Cardiac muscle cell (in vitro differentiated cells and primary cell): ENCODE data around the gene AZI2. TPM values are rescaled to one million over a fixed set of nuclear protein-coding genes. Genes with fewer than 3 reads are reported as not detected.

Experiments
- DNase-seq, 2 donors: peaks; one replicate each; pipeline versions ENCODE4 v3.0.0 to v3.0.0-alpha.2; 2010 to 2017; ENCODE audit warnings: low read depth in 1 of 2, low spot score in 1 of 2
- H3K27ac ChIP-seq: fragments of 200-600 bp; sonication (generic); 2 replicates; pipeline ENCODE4 v1.5.1; 2016
- H3K27me3 ChIP-seq: fragments of 200-600 bp; sonication (generic); 2 replicates; pipeline ENCODE4 v1.6.0; 2016; ENCODE audit warnings: control low read depth
- H3K36me3 ChIP-seq: fragments of 200-600 bp; sonication (generic); 2 replicates; pipeline ENCODE4 v1.5.1; 2016; ENCODE audit warnings: control low read depth
- H3K4me1 ChIP-seq: fragments of 200-600 bp; sonication (generic); 2 replicates; pipeline ENCODE4 v1.8.1; 2017; ENCODE audit warnings: low read depth, mild to moderate bottlenecking, mixed run types
- H3K4me3 ChIP-seq: fragments of 200-600 bp; sonication (generic); 2 replicates; pipeline ENCODE4 v1.5.1; 2016; ENCODE audit warnings: mild to moderate bottlenecking
- H3K9me3 ChIP-seq: fragments of 200-600 bp; sonication (generic); 2 replicates; pipeline ENCODE4 v1.5.1; 2017; ENCODE audit warnings: low read depth, mild to moderate bottlenecking, control low read depth
- polyA plus RNA-seq: library from polyadenylated mRNA; unstranded; fragments of >200 nt; fragmentation: Nextera tagmentation; extraction: Ambion mirVana; gene quantifications from 2 replicates; pipeline ENCODE4 v1.2.1, GENCODE V29; 2016
- total RNA-seq: library from RNA; depleted of rRNA; stranded (reverse); fragments of >200 nt; gene quantifications from 2 replicates; pipeline ENCODE4 v1.2.3, GENCODE V29; 2016
- TF ChIP-seq, protein P1 (sequence below): IDR thresholded peaks from 2 replicates; pipeline ENCODE4 v1.5.1; 2012; ENCODE audit warnings: low read depth, mild to moderate bottlenecking, low read length

Gene AZI2
- total and polyA plus RNA-seq, 2 experiments from 2014 or later, result 49.3 to 72.8 TPM

DNA sequence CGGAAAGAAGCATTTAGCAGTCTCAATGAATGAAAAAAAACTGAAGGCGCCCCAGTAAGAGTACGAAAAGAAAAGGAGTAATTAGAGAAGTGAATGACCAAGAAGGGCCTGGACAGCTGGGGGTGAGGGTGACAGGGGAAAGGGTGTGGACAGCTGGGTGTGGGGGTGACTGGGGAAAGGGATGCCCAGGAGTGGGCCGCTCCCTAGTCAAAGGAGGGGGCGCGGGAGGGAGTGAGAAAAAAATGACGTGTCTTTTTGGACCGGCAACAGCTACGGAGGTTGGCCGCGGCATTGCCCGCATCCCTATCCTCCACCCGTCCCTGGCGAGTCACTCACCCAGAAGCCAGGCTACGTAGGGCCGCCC is 377 bp downstream of the AZI2 start:
- H3K4me3 ChIP-seq, result peak overlapping the region; percentile 47
- H3K27ac ChIP-seq, result peak overlapping the region; percentile 98
- no peaks in the 10 kb centered on the region for H3K27me3 ChIP-seq
- no peaks in the 10 kb centered on the region for H3K36me3 ChIP-seq
- no peaks in the 10 kb centered on the region for H3K9me3 ChIP-seq
- DNase-seq, result no peak
- TF ChIP-seq, protein P1, sequence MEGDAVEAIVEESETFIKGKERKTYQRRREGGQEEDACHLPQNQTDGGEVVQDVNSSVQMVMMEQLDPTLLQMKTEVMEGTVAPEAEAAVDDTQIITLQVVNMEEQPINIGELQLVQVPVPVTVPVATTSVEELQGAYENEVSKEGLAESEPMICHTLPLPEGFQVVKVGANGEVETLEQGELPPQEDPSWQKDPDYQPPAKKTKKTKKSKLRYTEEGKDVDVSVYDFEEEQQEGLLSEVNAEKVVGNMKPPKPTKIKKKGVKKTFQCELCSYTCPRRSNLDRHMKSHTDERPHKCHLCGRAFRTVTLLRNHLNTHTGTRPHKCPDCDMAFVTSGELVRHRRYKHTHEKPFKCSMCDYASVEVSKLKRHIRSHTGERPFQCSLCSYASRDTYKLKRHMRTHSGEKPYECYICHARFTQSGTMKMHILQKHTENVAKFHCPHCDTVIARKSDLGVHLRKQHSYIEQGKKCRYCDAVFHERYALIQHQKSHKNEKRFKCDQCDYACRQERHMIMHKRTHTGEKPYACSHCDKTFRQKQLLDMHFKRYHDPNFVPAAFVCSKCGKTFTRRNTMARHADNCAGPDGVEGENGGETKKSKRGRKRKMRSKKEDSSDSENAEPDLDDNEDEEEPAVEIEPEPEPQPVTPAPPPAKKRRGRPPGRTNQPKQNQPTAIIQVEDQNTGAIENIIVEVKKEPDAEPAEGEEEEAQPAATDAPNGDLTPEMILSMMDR, result no peak
- H3K4me1 ChIP-seq, result peaks cover 15% of the 10 kb centered on the region

DNA sequence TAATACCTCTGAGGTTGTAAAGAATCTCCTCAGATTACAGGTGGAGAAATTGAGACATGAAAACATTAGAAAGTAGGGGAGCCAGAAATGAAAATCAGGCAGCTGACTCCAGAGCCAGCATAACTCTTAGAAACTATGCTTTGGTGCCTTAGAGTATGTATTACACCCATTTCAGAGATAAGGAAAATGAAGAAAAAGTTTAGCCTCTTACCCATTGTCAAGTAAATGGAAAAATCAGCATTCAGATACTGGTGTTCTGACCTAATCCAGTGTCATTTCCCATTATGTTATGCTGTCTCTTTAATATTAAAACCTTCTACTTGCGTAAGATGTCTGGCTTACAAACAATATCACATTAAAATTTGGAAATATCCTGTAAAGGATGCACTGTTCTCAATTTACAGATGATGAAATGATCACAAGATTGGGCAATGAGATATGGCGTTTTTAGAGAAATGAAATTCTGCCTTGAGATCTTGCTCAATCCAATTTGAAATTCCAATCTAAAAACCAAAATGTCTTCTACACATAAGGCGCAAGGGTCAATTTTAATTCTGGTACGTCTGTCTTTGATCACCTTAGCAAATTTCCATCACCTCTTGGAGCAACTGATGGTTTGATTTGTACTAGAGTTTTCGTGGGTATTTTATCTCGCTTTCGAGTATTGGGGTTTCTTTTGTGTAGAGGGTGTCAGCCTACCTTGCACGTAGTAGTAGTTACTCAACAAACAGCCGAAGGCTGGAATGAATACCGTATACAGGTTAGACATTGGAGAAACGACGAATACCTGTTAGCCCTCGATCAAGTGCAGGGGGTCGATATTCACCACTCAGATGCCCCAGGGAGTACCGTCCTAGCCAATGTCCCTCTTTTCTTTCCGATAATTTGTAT is 1.0 kb downstream of the AZI2 start:
- peaks cover 15% of the 10 kb centered on the region for H3K4me1 ChIP-seq
- no peaks in the 10 kb centered on the region for H3K27me3 ChIP-seq
- peak overlapping the region; percentile 98 for H3K27ac ChIP-seq
- H3K36me3 ChIP-seq, result no peaks in the 10 kb centered on the region
- DNase-seq, result peak in 1 of 2 donors; percentile 84
- H3K9me3 ChIP-seq, result no peaks in the 10 kb centered on the region
- peak overlapping the region; percentile 47 for H3K4me3 ChIP-seq
- TF ChIP-seq, protein P1, result no peak

DNA sequence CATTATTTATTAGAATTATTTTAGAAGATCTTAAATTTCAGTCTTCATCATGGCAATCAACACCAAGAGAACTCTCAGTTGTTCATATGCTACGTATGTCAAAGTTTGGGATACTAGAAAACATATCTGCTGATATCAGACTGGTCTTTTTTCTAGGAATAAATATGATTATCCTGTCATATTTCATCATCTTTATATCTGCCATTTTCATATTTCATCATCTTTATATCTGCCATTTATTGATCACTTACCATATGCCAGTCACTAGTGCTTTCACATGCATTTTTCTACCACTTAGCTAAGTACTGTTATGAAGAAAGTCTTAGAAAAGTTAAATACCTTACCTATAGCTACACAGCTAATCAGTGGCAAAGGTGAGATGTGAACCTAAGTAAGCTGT is 2.9 kb downstream of the AZI2 start:
- H3K27ac ChIP-seq, result no peak overlapping the region
- no peak overlapping the region for H3K4me3 ChIP-seq
- no peaks in the 10 kb centered on the region for H3K36me3 ChIP-seq
- H3K4me1 ChIP-seq, result peaks cover 15% of the 10 kb centered on the region
- TF ChIP-seq, protein P1, result no peak
- H3K9me3 ChIP-seq, result no peaks in the 10 kb centered on the region
- H3K27me3 ChIP-seq, result no peaks in the 10 kb centered on the region
- no peak for DNase-seq

DNA sequence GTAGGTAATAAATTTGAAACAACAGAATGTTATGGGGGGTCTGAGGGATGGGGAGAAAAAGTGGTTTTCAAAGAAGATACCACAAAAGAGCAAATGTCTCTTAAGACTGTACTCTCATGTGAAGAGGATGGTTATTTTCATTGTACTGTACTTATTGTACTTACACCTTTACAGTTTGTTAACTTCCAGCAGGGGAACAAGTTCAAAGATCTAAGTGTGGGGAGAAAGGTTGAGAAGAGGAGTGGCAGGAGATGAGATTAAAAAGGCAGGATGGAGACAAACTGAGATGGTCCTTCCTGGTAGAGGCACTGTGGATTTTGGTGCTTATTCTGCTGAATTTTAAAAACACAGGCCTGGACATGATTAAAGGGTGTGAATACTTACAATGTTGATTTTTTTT is 5.5 kb downstream of the AZI2 start:
- DNase-seq, result no peak
- Histone ChIP-seq H3K4me1 (peaks cover 15% of the 10 kb centered on the region), H3K27me3 (no peaks in the 10 kb centered on the region), H3K4me3 (no peak overlapping the region), H3K27ac (no peak overlapping the region), H3K36me3 (peaks cover 19% of the 10 kb centered on the region), H3K9me3 (no peaks in the 10 kb centered on the region)
- TF ChIP-seq, protein P1, result no peak

DNA sequence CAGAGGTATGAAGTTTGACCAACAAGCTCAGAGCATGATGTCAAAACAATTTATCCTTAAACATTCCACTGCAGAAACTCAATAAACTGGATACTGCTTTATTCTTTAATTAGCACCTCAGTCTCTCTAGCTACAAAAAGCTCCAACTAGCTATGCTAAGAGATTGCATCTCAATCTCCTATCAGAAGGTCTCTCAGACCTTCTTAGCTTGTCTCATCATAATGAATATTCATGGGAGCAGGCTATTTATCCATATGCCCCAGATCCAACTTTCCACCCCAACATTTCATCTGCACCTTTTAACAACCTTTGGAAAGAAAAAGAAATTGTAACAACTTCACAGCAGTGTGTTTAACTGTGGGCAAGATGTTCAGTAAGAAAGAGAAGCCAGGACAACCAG is 11.4 kb downstream of the AZI2 start:
- H3K27ac ChIP-seq, result no peak overlapping the region
- TF ChIP-seq, protein P1, result no peak

More for the DNA sequence above, 11.4 kb downstream of the AZI2 start:
- Histone ChIP-seq H3K36me3 (peaks cover 42% of the 10 kb centered on the region), H3K4me3 (no peak overlapping the region), H3K27me3 (no peaks in the 10 kb centered on the region), H3K9me3 (no peaks in the 10 kb centered on the region), H3K4me1 (no peaks in the 10 kb centered on the region)
- no peak for DNase-seq
